ENCODE measurements around the gene RIOX2.

The RIOX2 gene

GRCh38 chr3:97949110-97949485 lies 23.1 kb downstream of the RIOX2 start:
- no peak overlapping the region for H3K4me3 ChIP-seq (ENCODE audit: low read length, poor library complexity, severe bottlenecking)
- TF ChIP-seq CTCF (conservative IDR thresholded peaks at IDR 0.05; ENCODE audit: low read length) (no peak), EZH2phosphoT487 (IDR thresholded peaks at IDR 0.05; ENCODE audit: borderline replicate concordance) (no peak)
- no peaks in the 10 kb centered on the region for H3K9me2 ChIP-seq (replicated peaks; ENCODE audit: low read depth, low read length)
- no peaks in the 10 kb centered on the region for H3K27me3 ChIP-seq (ENCODE audit: insufficient read depth, low read length, poor library complexity, severe bottlenecking)
- peaks cover 76% of the 10 kb centered on the region; the same call in 1 of the 2 replicates for H3K36me3 ChIP-seq (ENCODE audit: insufficient read depth, low read length)
- no peaks in the 10 kb centered on the region for H3K9me3 ChIP-seq (ENCODE audit: insufficient read depth, low read depth, low read length)
- H3K9ac ChIP-seq (ENCODE audit: low read depth, low read length, poor library complexity, severe bottlenecking), result no peak overlapping the region
- H4K20me1 ChIP-seq (ENCODE audit: insufficient read depth, low read length, poor library complexity, severe bottlenecking), result no peaks in the 10 kb centered on the region
- H3K4me1 ChIP-seq (ENCODE audit: insufficient read depth, low read length, poor library complexity, severe bottlenecking), result no peaks in the 10 kb centered on the region
- no peaks in the 10 kb centered on the region for H3K79me2 ChIP-seq (ENCODE audit: insufficient read depth, low read length)
- no peak overlapping the region for H2AFZ ChIP-seq (ENCODE audit: low read length)
- no peaks in the 10 kb centered on the region for H3F3A ChIP-seq (ENCODE audit: low read depth)
- no peak overlapping the region for H3K4me2 ChIP-seq (ENCODE audit: low read depth, low read length, poor library complexity, severe bottlenecking)

- H3K36me3 ChIP-seq (ENCODE audit: insufficient read depth, low read length), result peaks cover 75% of the 10 kb centered on the region; the same call in 1 of the 2 replicates
Measured at GRCh38 chr3:97948351-97949109, 23.7 kb downstream of the RIOX2 start.

GRCh38 chr3:97942801-97943546 lies 29.3 kb downstream of the RIOX2 start:
- no peaks in the 10 kb centered on the region for H3F3A ChIP-seq (ENCODE audit: low read depth)
- H3K4me1 ChIP-seq (ENCODE audit: insufficient read depth, low read length, poor library complexity, severe bottlenecking), result no peaks in the 10 kb centered on the region
- H3K79me2 ChIP-seq (ENCODE audit: insufficient read depth, low read length), result no peaks in the 10 kb centered on the region
- H3K9me2 ChIP-seq (replicated peaks; ENCODE audit: low read depth, low read length), result no peaks in the 10 kb centered on the region
- H4K20me1 ChIP-seq (ENCODE audit: insufficient read depth, low read length, poor library complexity, severe bottlenecking), result no peaks in the 10 kb centered on the region
- peaks cover 44% of the 10 kb centered on the region; the same call in 1 of the 2 replicates for H3K36me3 ChIP-seq (ENCODE audit: insufficient read depth, low read length)
- H3K9ac ChIP-seq (ENCODE audit: low read depth, low read length, poor library complexity, severe bottlenecking), result no peak overlapping the region
- H2AFZ ChIP-seq (ENCODE audit: low read length), result no peak overlapping the region
- no peak overlapping the region for H3K4me2 ChIP-seq (ENCODE audit: low read depth, low read length, poor library complexity, severe bottlenecking)
- TF ChIP-seq CTCF (conservative IDR thresholded peaks at IDR 0.05; ENCODE audit: low read length) (no peak), EZH2phosphoT487 (IDR thresholded peaks at IDR 0.05; ENCODE audit: borderline replicate concordance) (no peak)
- H3K9me3 ChIP-seq (ENCODE audit: insufficient read depth, low read depth, low read length), result no peaks in the 10 kb centered on the region
- H3K27me3 ChIP-seq (ENCODE audit: insufficient read depth, low read length, poor library complexity, severe bottlenecking), result no peaks in the 10 kb centered on the region
- no peak overlapping the region for H3K4me3 ChIP-seq (ENCODE audit: low read length, poor library complexity, severe bottlenecking)

More at GRCh38 chr3:97948351-97949109, 23.7 kb downstream of the RIOX2 start:
- no peaks in the 10 kb centered on the region for H3K9me2 ChIP-seq (replicated peaks; ENCODE audit: low read depth, low read length)
- no peaks in the 10 kb centered on the region for H3K9me3 ChIP-seq (ENCODE audit: insufficient read depth, low read depth, low read length)
- no peaks in the 10 kb centered on the region for H3K4me1 ChIP-seq (ENCODE audit: insufficient read depth, low read length, poor library complexity, severe bottlenecking)
- no peaks in the 10 kb centered on the region for H3K27me3 ChIP-seq (ENCODE audit: insufficient read depth, low read length, poor library complexity, severe bottlenecking)
- H4K20me1 ChIP-seq (ENCODE audit: insufficient read depth, low read length, poor library complexity, severe bottlenecking), result no peaks in the 10 kb centered on the region
- H3F3A ChIP-seq (ENCODE audit: low read depth), result no peaks in the 10 kb centered on the region
- no peaks in the 10 kb centered on the region for H3K79me2 ChIP-seq (ENCODE audit: insufficient read depth, low read length)
- no peak for TF ChIP-seq EZH2phosphoT487 (IDR thresholded peaks at IDR 0.05; ENCODE audit: borderline replicate concordance)
- TF ChIP-seq CTCF (conservative IDR thresholded peaks at IDR 0.05; ENCODE audit: low read length), result no peak
- no peak overlapping the region for H2AFZ ChIP-seq (ENCODE audit: low read length)
- no peak overlapping the region for H3K9ac ChIP-seq (ENCODE audit: low read depth, low read length, poor library complexity, severe bottlenecking)
- H3K4me3 ChIP-seq (ENCODE audit: low read length, poor library complexity, severe bottlenecking), result no peak overlapping the region
- no peak overlapping the region for H3K4me2 ChIP-seq (ENCODE audit: low read depth, low read length, poor library complexity, severe bottlenecking)

All from Loucy (cell line).